Measurements from ENCODE around the gene LPIN1. TPM values are rescaled to one million over a fixed set of nuclear protein-coding genes. Genes with fewer than 3 reads are reported as not detected.
"Not testable (repeated sequence)": the region's sequence is repeated elsewhere in the genome, so short reads cannot be mapped to it uniquely, and the experiment has no call there.

Gene LPIN1
- total RNA-seq, 6 experiments from 2014 or later: 17.5 to 22.9 (median 20.7) TPM

- DNase-seq: no peak
- Mint-ChIP-seq H3K9me3 (no peaks in the 10 kb centered on the region), H3K4me1 (ENCODE audit: low read depth) (peaks cover 8% of the 10 kb centered on the region), H3K4me3 (no peak overlapping the region), H3K36me3 (ENCODE audit: low read depth) (no peaks in the 10 kb centered on the region), H3K27ac (no peak overlapping the region), H3K27me3 (ENCODE audit: insufficient read depth) (peaks cover 39% of the 10 kb centered on the region)
- TF ChIP-seq CTCF (IDR thresholded peaks at IDR 0.05): no peak
These were observed 16.8 kb upstream of the LPIN1 start for GRCh38 chr2:11729362-11730212.

GRCh38 chr2:11731214-11731984 lies 15.0 kb upstream of the LPIN1 start:
- not testable (repeated sequence) for H3K4me1 Mint-ChIP-seq (ENCODE audit: low read depth); H3K36me3 Mint-ChIP-seq (ENCODE audit: low read depth); H3K9me3 Mint-ChIP-seq; H3K4me3 Mint-ChIP-seq; H3K27ac Mint-ChIP-seq
- peak; percentile 15 for DNase-seq
- H3K27me3 Mint-ChIP-seq (ENCODE audit: insufficient read depth): peaks cover 26% of the 10 kb centered on the region

GRCh38 chr2:11732587-11732986 lies 13.8 kb upstream of the LPIN1 start:
- no peak for DNase-seq
- Mint-ChIP-seq H3K27ac (no peak overlapping the region), H3K27me3 (ENCODE audit: insufficient read depth) (peaks cover 23% of the 10 kb centered on the region), H3K4me1 (ENCODE audit: low read depth) (peaks cover 8% of the 10 kb centered on the region; the same call in 1 of the 2 replicates), H3K4me3 (no peak overlapping the region), H3K9me3 (no peaks in the 10 kb centered on the region), H3K36me3 (ENCODE audit: low read depth) (no peaks in the 10 kb centered on the region)
- TF ChIP-seq CTCF (IDR thresholded peaks at IDR 0.05): no peak

DNA sequence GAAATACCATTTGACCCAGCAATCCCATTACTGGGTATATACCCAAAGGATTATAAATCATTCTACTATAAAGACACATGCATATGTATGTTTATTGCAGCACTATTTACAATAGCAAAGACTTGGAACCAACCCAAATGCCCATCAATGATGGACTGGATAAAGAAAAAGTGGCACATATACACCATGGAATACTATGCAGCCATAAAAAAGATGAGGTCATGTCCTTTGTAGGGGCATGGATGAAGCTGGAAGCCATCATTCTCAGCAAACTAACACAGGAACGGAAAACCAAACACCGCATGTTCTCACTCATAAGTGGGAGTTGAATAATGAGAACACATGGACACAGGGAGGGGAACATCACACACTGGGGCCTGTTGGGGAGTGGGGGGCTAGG lies 8.6 kb upstream of the LPIN1 start:
- H3K27ac Mint-ChIP-seq; DNase-seq; H3K36me3 Mint-ChIP-seq (ENCODE audit: low read depth); H3K4me3 Mint-ChIP-seq; H3K9me3 Mint-ChIP-seq: not testable (repeated sequence)
- Mint-ChIP-seq H3K4me1 (ENCODE audit: low read depth) (peaks cover 32% of the 10 kb centered on the region), H3K27me3 (ENCODE audit: insufficient read depth) (peaks cover 18% of the 10 kb centered on the region)

- peak overlapping the region; percentile 67 for H3K27ac Mint-ChIP-seq
- DNase-seq: peak; percentile 78
- TF ChIP-seq CTCF (IDR thresholded peaks at IDR 0.05): peak; percentile 72
- H3K4me1 Mint-ChIP-seq (ENCODE audit: low read depth): peaks cover 39% of the 10 kb centered on the region
- peaks cover 12% of the 10 kb centered on the region for H3K27me3 Mint-ChIP-seq (ENCODE audit: insufficient read depth)
- no peaks in the 10 kb centered on the region for H3K36me3 Mint-ChIP-seq (ENCODE audit: low read depth)
- H3K9me3 Mint-ChIP-seq: no peaks in the 10 kb centered on the region
- peak overlapping the region; percentile 22 for H3K4me3 Mint-ChIP-seq
These were observed 7.6 kb upstream of the LPIN1 start for GRCh38 chr2:11738589-11739436.

GRCh38 chr2:11740723-11741122 lies 5.7 kb upstream of the LPIN1 start:
- no peaks in the 10 kb centered on the region for H3K9me3 Mint-ChIP-seq
- no peak for DNase-seq
- no peak for TF ChIP-seq CTCF (IDR thresholded peaks at IDR 0.05)
- H3K36me3 Mint-ChIP-seq (ENCODE audit: low read depth): no peaks in the 10 kb centered on the region
- no peak overlapping the region for H3K4me3 Mint-ChIP-seq
- H3K27ac Mint-ChIP-seq: no peak overlapping the region
- peaks cover 54% of the 10 kb centered on the region for H3K4me1 Mint-ChIP-seq (ENCODE audit: low read depth)
- peaks cover 8% of the 10 kb centered on the region for H3K27me3 Mint-ChIP-seq (ENCODE audit: insufficient read depth)
